A549 treated with CORT108297 at 1 μM for 4 hours (cell line): ENCODE measurements around the gene B4GALNT2. TPM values are rescaled to one million over a fixed set of nuclear protein-coding genes. Genes with fewer than 3 reads are reported as not detected.

Experiments used
- total RNA-seq: library from RNA; stranded (reverse); fragments of 200-300 nt; extraction: Qiagen RNA extraction; gene quantifications from 5 replicates; pipeline ENCODE4 v1.2.3, GENCODE V29; 2022

B4GALNT2 gene, protein sequence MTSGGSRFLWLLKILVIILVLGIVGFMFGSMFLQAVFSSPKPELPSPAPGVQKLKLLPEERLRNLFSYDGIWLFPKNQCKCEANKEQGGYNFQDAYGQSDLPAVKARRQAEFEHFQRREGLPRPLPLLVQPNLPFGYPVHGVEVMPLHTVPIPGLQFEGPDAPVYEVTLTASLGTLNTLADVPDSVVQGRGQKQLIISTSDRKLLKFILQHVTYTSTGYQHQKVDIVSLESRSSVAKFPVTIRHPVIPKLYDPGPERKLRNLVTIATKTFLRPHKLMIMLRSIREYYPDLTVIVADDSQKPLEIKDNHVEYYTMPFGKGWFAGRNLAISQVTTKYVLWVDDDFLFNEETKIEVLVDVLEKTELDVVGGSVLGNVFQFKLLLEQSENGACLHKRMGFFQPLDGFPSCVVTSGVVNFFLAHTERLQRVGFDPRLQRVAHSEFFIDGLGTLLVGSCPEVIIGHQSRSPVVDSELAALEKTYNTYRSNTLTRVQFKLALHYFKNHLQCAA
- total RNA-seq: 0.32 to 0.67 TPM (median 0.40 TPM) in 5 replicates

GRCh38 chr17:49132699-49133364 is at the start of gene B4GALNT2:
Gene B4GALNT2 (plus strand): TSS chr17:49132769. CDS start chr17:49132793, 24 bp downstream.

GRCh38 chr17:49210158-49211029 is 77.8 kb downstream of the B4GALNT2 start, which contains the start of the genes ABI3 and GNGT2:
Gene ABI3 (plus strand): TSS chr17:49210707. CDS start chr17:49210725, 18 bp downstream.
Gene GNGT2 (minus strand): TSS chr17:49210574. CDS start chr17:49207422, 3,152 bp downstream.

Other genes starting within 250 kb of the B4GALNT2 start
- gene ATP5MC1, start 240.0 kb upstream of the B4GALNT2 start, total RNA-seq: 490 to 706 TPM (median 580 TPM) in 5 replicates
- 117 to 131 TPM (median 124 TPM) in 5 replicates for gene UBE2Z, start 224.4 kb upstream of the B4GALNT2 start, total RNA-seq
- gene SNF8, start 187.9 kb upstream of the B4GALNT2 start, total RNA-seq: 287 to 322 TPM (median 302 TPM) in 5 replicates
- gene GIP, start 164.2 kb upstream of the B4GALNT2 start, total RNA-seq: 2.8 to 6.2 TPM (median 4.6 TPM) in 5 replicates
- gene IGF2BP1, start 135.4 kb upstream of the B4GALNT2 start, total RNA-seq: 51.3 to 86.3 TPM (median 76.5 TPM) in 5 replicates
- 0.43 to 0.63 TPM (median 0.46 TPM) in 5 replicates for gene GNGT2, start 77.8 kb downstream of the B4GALNT2 start, total RNA-seq
- gene ABI3, start 77.9 kb downstream of the B4GALNT2 start, total RNA-seq: not detected in 5 replicates
- 0.40 to 0.92 TPM (median 0.55 TPM) in 5 replicates for gene PHOSPHO1, start 98.0 kb downstream of the B4GALNT2 start, total RNA-seq
- gene ZNF652, start 229.5 kb downstream of the B4GALNT2 start, total RNA-seq: 6.1 to 10.2 TPM (median 6.3 TPM) in 5 replicates